Stimulated activated naive CD8-positive, alpha-beta T cell treated with anti-CD3 and anti-CD28 coated beads, Interleukin-15, Interleukin-2, amounts not matched to agents 100 ng/mL and 50 ng/mL, for 24 hours (primary cell): Measurements from ENCODE around the gene FOXR1.
A peak's percentile ranks its signal among the peaks of the same experiment; 100 is the strongest.
"Not testable (repeated sequence)": the region's sequence is repeated elsewhere in the genome, so short reads cannot be mapped to it uniquely, and the experiment has no call there.

Experiments used
- H3K27ac Mint-ChIP-seq: one replicate; pipeline ENCODE4 v1.8.0; 2021; ENCODE audit warnings: mild to moderate bottlenecking, mixed read lengths
- H3K27me3 Mint-ChIP-seq: one replicate; pipeline ENCODE4 v1.8.0; 2021; ENCODE audit warnings: mixed read lengths
- H3K36me3 Mint-ChIP-seq: one replicate; pipeline ENCODE4 v1.8.0; 2021; ENCODE audit warnings: low read depth, mixed read lengths
- H3K4me1 Mint-ChIP-seq: one replicate; pipeline ENCODE4 v1.8.0; 2021; ENCODE audit warnings: low read depth, mixed read lengths
- H3K4me3 Mint-ChIP-seq: one replicate; pipeline ENCODE4 v1.8.0; 2021; ENCODE audit warnings: mild to moderate bottlenecking, mixed read lengths
- H3K9me3 Mint-ChIP-seq: one replicate; pipeline ENCODE4 v1.8.0; 2021; ENCODE audit warnings: mixed read lengths

Gene FOXR1

DNA sequence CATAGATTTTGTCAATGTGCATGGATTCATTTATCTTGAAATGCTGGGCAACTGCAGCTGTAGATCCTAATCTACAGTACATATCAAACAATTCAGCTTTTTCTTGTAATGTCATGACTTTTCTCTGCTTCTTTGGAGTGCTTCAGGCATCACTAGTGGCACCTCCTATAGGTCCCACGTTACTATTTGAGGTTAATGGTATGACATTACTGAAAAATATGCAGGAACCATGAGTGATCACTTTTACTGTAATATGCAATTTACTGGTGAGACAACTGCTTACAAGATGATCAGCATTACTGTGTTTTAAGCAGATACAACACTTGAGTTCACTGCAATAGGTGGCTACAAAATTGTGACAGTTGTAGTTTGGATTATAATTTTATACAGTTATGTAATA lies 29.3 kb downstream of the FOXR1 start:
- Mint-ChIP-seq H3K27ac (no peak overlapping the region), H3K4me3 (peak overlapping the region; percentile 14), H3K27me3 (no peaks in the 10 kb centered on the region), H3K4me1 (peaks cover 45% of the 10 kb centered on the region), H3K36me3 (peaks cover 61% of the 10 kb centered on the region), H3K9me3 (no peaks in the 10 kb centered on the region)

DNA sequence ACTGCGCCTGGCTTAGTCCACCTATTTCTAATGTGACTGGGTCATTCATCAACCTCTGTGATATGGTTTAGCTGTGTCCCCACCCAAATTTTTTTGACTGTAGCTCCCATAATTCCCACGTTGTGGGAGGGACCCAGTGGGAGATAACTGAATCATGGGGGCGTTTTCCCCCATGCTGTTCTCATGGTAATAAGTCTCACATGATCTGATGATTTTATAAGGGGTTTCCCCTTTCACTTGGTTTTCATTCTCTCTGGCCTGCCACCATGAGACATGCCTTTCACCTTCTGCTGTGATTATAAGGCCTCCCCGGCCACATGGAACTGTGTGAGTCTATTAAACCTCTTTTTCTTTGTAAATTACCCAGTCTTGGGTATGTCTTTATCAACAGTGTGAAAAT lies 35.1 kb downstream of the FOXR1 start:
- H3K4me1 Mint-ChIP-seq: peaks cover 10% of the 10 kb centered on the region

DNA sequence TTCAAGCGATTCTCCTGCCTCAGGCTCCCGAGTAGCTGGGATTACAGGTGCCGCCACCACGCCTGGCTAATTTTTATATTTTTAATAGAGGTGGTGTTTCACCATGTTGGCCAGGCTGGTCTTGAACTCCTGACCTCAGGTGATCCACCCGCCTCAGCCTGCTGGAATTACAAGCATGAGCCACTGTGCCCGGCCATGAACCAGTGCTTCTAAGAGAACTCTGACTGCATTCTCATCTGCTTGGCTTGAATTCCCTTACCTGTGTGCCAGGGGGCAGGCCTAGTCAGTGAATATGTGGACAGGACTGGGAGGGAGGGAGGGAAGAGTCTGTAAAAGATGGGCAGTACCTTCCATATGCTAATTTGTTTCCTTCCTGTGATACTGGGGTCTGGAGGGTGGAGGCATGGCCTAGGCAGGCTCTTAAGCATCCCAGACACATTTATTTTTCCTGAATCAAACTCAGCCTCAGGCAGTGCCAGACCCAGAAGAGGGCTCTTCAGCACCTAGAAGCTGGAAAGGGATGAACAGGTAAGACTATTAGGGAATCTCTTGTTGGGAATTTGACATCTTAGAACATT lies 40.0 kb downstream of the FOXR1 start:
- H3K4me1 Mint-ChIP-seq: peaks cover 33% of the 10 kb centered on the region
- H3K9me3 Mint-ChIP-seq: no peaks in the 10 kb centered on the region
- H3K27ac Mint-ChIP-seq: no peak overlapping the region
- no peak overlapping the region for H3K4me3 Mint-ChIP-seq
- H3K27me3 Mint-ChIP-seq: no peaks in the 10 kb centered on the region
- H3K36me3 Mint-ChIP-seq: peaks cover 71% of the 10 kb centered on the region

More for the DNA sequence above, 35.1 kb downstream of the FOXR1 start:
- Mint-ChIP-seq H3K27me3 (no peaks in the 10 kb centered on the region), H3K27ac (peak overlapping the region; percentile 32), H3K4me3 (no peak overlapping the region), H3K9me3 (no peaks in the 10 kb centered on the region), H3K36me3 (peaks cover 56% of the 10 kb centered on the region)

DNA sequence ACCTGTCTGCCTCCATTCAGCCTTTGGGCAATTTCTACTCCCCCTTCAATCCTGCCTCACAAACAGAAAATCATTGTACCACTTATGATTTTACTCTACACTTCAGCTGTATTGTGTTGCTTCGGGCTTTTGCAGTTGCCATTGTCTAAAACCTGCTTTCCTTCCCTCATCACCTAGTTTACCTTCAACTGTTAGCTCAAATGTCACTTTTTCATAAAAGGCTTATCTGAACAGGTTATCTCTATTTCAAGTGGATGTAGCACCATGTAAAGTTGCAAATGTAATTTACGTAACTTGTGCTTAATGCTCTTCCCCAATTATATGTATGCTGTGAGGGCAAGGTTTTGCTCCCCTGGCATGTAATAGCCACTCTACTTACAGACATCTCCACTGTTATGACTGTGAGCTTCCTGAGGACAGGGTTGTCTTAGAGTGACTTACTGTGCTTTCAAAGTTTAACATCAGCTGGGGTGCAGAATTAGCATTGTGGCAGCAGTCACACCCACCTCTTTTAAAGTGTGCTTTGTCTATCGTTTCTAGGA lies 41.1 kb downstream of the FOXR1 start:
- Mint-ChIP-seq H3K27ac (peak overlapping the region; percentile 1), H3K4me1 (peaks cover 34% of the 10 kb centered on the region), H3K27me3 (no peaks in the 10 kb centered on the region), H3K36me3 (peaks cover 73% of the 10 kb centered on the region), H3K4me3 (no peak overlapping the region), H3K9me3 (no peaks in the 10 kb centered on the region)

DNA sequence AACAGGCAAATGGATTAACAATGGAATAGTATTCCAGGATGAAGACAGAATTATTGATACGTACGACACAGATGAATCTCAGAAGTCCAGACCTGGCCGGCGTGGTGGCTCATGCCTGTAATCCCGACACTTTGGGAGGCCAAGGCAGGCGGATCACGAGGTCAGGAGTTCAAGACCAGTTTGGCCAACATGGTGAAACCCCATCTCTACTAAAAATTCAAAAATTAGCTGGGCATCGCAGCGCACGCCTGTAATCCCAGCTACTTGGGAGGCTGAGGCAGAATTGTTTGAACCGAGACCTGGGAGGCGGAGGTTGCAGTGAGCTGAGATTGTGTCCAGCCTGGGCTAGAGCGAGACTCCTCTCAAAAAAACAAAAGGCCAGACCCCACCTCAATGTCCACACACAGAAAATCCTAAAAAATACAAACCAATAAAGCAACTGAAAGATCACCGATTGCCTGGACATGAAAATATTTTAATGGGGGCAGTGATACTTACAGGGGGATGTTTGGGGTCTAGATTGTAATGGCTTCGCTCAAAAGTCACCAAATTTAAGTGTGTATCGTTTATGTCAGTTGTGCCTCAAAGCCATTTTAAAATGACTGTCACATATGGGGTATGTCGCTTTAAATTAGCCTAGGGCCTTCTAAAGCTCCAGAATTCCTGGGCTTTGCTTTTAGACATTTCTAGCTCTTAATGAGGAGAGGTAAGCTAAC lies 42.8 kb downstream of the FOXR1 start:
- peaks cover 69% of the 10 kb centered on the region for H3K36me3 Mint-ChIP-seq
- no peaks in the 10 kb centered on the region for H3K27me3 Mint-ChIP-seq
- peaks cover 38% of the 10 kb centered on the region for H3K4me1 Mint-ChIP-seq
- peak overlapping the region; percentile 71 for H3K27ac Mint-ChIP-seq
- H3K9me3 Mint-ChIP-seq: no peaks in the 10 kb centered on the region
- H3K4me3 Mint-ChIP-seq: no peak overlapping the region

DNA sequence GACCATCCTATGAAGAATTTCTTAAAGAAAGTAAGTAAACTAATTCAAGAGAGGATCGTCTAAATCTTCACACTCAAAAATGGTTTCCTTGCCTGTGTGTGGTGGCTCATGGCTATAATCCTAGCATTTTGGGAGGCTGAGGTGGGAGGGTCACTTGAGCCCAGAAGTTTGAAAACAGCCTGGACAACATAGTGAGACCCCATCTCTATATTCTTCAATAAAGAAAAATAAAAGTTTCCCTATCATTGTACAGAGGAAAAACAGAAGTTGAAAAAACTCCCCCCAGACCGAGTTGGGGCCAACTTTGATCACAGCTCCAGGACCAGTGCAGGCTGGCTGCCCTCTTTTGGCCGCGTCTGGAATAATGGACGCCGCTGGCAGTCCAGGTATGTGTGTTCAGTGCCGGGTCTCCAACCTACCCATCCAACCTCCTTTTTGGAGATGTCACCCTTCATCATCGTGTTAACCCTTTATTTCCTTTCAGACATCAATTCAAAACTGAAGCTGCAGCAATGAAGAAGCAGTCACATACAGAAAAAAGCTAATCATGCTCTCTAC lies 43.6 kb downstream of the FOXR1 start:
- peaks cover 71% of the 10 kb centered on the region for H3K36me3 Mint-ChIP-seq
- no peaks in the 10 kb centered on the region for H3K9me3 Mint-ChIP-seq
- H3K4me1 Mint-ChIP-seq: peaks cover 43% of the 10 kb centered on the region
- H3K27me3 Mint-ChIP-seq: no peaks in the 10 kb centered on the region
- H3K27ac Mint-ChIP-seq: peak overlapping the region; percentile 99
- H3K4me3 Mint-ChIP-seq: peak overlapping the region; percentile 90

DNA sequence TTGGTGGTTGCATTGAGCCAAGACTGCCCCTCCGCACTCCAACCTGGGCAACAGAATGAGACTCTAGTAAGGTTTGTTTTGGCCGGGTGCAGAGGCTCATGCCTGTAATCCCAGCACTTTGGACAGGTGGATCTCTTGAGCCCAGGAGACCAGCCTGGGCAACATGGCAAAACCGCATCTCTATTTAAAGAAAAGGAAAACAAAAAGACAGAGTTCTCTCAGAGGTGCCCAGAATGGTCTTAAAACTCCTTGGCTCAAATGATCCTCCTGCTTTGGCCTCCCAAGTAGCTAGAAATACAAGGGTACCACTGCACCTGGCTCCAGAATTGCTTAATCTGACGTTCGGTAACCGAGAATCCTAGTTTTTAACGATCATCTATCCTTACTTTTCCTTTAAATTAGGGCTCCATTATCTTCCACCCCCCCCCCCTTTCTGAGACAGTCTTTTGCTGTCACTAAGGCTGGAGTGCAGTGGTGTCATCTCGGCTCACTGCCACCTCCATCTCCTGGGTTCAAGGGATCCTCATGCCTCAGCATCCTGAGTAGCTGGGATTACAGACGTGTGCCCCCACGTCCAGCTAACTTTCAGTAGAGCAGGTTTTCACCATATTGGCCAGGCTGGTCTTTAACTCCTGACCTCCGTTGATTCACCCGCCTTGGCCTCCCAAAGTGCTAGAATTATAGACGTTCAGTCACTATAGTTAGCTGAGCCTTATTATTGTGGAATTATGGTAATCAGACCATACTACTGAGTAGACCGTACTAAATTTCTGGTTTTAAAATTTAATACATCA lies 44.9 kb downstream of the FOXR1 start:
- Mint-ChIP-seq H3K27ac (peak overlapping the region; percentile 99), H3K27me3 (no peaks in the 10 kb centered on the region), H3K36me3 (peaks cover 70% of the 10 kb centered on the region), H3K4me3 (peak overlapping the region; percentile 90), H3K9me3 (no peaks in the 10 kb centered on the region), H3K4me1 (peaks cover 53% of the 10 kb centered on the region)

DNA sequence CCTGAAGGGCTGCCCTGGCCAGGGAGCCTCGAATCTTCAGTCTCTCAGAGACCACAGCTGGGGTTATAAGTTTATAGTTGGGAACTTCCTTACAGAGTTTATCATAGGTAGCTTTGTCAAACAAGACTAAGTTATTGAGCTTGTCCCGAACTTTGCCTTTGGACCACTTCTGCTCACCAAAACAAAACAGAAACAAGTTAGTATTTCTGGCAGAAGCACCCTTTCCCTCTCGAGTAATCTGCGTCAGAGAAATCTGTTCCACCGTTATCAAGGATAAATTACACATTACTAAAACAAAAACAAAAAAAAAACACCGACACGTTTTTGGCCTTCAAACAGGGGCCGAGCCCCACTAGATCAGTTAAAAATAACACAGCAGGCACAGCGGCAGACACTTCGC lies 45.8 kb downstream of the FOXR1 start:
- H3K9me3 Mint-ChIP-seq: not testable (repeated sequence)
- H3K4me1 Mint-ChIP-seq: peaks cover 59% of the 10 kb centered on the region

DNA sequence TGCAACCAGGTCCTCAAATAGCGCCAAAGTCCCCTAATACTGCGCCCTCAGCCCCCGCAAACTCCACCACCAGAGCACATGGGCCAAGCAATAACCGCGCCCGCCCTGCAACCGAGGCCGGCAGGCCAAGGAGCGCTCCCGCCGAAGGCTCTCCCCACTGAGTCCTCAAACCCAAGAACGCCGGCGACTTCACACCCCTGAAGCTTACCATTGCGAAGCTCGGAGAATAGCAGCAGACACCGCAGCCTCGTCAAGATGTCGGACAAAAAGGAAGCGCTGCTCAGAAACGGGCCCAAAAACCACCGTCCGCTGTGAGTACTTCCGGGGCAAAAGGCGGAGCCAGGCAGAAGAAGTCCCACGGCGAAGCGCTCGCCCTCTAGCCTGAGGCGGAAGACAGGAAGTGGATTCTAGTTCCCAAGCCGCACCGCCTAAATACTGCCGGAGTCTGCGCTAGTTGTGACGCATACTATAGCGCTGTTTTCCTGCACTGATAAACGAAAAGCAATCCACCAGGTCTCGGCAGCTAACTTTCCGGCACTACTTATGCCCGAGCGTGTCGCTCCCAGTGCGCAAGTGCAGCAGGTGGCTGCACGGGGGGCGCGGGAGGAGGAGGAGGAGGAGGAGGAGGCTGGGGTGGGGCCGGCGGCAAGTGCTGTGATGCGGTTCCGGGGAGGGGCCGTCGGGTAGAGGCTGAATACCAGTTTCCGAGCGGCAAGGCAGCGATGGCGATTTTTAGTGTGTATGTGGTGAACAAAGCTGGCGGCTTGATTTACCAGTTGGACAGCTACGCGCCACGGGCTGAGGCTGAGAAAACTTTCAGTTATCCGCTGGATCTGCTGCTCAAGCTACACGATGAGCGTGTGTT lies 46.7 kb downstream of the FOXR1 start, which contains the start of the genes RPS25 and TRAPPC4:
Gene RPS25, minus strand, starts transcription at position 270 of the 865 bp plus-strand sequence. Its CDS starts 59 bp downstream, at position 211.
Gene TRAPPC4, plus strand, starts transcription at position 693 of the 865 bp plus-strand sequence. Its CDS starts 30 bp downstream, at position 723.
- peaks cover 68% of the 10 kb centered on the region for H3K4me1 Mint-ChIP-seq

More for the DNA sequence above, 45.8 kb downstream of the FOXR1 start:
- Mint-ChIP-seq H3K27ac (peak overlapping the region; percentile 99), H3K4me3 (peak overlapping the region; percentile 90), H3K36me3 (peaks cover 76% of the 10 kb centered on the region)
- H3K27me3 Mint-ChIP-seq: not testable (repeated sequence)

DNA sequence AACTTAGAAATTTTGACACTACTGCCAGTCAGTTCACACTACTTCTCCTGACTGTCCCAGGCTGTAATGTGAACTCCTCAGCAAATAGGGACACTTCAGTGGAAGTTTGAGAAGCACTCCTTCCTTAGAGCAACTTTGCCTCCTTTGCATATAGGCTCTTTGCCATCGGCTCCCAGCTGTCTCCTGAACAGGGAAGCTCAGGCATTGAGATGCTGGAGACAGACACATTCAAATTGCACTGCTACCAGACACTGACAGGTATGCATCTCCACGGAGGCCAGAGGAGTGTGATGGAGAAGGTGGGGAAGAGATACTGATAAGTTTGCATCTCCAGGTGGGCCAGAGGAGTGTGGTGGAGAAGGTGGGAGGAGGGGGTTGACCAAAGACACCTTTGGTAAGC lies 48.4 kb downstream of the FOXR1 start:
- Mint-ChIP-seq H3K4me1 (peaks cover 72% of the 10 kb centered on the region), H3K27me3 (no peaks in the 10 kb centered on the region), H3K4me3 (peak overlapping the region; percentile 90), H3K27ac (peak overlapping the region; percentile 99), H3K36me3 (peaks cover 73% of the 10 kb centered on the region), H3K9me3 (no peaks in the 10 kb centered on the region)

More for the DNA sequence above, 46.7 kb downstream of the FOXR1 start, which contains the start of the genes RPS25 and TRAPPC4:
- Mint-ChIP-seq H3K4me3 (peak within 1 kb of the TSS; percentile 90), H3K9me3 (no peaks in the 10 kb centered on the region), H3K36me3 (peaks cover 72% of the 10 kb centered on the region), H3K27me3 (no peaks in the 10 kb centered on the region), H3K27ac (peak within 1 kb of the TSS; percentile 99)

DNA sequence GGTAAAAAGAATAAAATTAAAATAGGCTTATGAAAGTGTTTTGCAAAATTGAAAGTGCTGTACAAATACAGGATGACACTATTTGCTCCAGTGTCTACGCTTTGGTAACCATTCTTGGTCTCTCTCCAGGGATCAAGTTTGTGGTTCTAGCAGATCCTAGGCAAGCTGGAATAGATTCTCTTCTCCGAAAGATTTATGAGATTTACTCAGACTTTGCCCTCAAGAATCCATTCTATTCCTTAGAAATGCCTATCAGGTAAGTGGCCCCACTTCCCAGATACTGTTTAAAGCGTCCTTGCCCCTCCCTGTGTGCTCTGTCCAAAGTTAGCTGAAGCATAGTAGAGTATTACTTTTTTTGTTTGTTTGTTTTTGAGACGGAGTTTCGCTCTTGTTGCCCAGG lies 50.1 kb downstream of the FOXR1 start:
- H3K36me3 Mint-ChIP-seq: peaks cover 66% of the 10 kb centered on the region
- H3K27me3 Mint-ChIP-seq: no peaks in the 10 kb centered on the region
- peak overlapping the region; percentile 30 for H3K4me3 Mint-ChIP-seq
- H3K27ac Mint-ChIP-seq: peak overlapping the region; percentile 55
- peaks cover 55% of the 10 kb centered on the region for H3K4me1 Mint-ChIP-seq
- H3K9me3 Mint-ChIP-seq: no peaks in the 10 kb centered on the region

DNA sequence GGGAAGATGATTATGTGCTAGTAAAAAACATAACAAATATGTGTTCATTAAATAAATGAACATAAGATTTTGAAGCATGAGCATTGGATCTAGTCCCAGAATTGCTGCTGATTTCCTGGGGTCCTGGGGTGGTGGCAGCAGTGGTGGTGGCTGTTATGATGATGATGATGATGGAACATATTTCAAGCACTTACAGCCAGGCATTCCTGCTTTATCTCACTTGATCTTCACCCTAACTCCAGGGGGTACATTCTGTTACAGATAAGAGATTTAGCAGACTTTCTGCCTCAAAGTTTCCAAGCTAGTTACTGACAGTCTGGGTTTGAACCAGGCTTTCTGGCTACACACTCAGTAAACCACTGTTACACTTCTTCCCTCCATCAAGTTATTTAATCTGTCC lies 52.2 kb downstream of the FOXR1 start:
- Mint-ChIP-seq H3K27me3 (no peaks in the 10 kb centered on the region), H3K4me1 (peaks cover 51% of the 10 kb centered on the region), H3K4me3 (no peak overlapping the region), H3K9me3 (no peaks in the 10 kb centered on the region), H3K36me3 (peaks cover 58% of the 10 kb centered on the region), H3K27ac (peak overlapping the region; percentile 72)

DNA sequence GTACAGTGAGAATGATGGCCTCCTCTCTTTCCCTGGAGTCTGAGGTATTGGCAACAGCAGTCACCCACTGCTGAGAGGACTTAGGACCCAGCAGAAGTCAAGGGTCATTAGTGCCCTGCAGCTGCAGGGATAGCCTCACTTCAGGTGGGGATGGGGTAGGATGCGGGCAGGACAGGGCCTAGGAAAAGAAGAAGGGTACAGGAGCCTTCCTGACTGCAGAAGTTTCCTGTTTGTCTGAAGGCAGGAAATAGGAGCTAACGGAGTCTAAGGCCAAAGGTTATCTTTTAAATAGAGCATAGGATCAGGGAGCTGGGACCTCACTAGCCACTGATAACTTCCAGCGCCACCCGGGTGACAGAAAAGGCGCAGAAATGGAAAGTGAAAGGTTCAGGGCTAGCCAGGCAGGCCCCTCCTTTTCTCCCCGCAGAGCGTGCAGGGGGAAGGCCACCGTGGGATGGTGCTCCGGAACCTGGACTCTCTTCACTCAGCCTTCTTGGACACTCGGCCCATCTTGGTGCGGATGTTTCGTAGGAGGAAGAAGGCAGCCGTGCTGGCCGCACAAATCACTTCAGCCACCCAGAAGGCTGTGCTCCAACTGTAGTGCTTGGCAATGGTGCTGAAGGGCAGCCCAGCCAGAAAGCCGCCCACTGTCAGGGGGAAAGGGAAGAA lies 53.0 kb downstream of the FOXR1 start:
- peak overlapping the region; percentile 42 for H3K27ac Mint-ChIP-seq
- peaks cover 59% of the 10 kb centered on the region for H3K4me1 Mint-ChIP-seq
- no peaks in the 10 kb centered on the region for H3K27me3 Mint-ChIP-seq
- no peak overlapping the region for H3K4me3 Mint-ChIP-seq
- H3K9me3 Mint-ChIP-seq: no peaks in the 10 kb centered on the region
- H3K36me3 Mint-ChIP-seq: peaks cover 58% of the 10 kb centered on the region
